GM12801 (cell line): ENCODE results near the gene LIG4.

Experiments
- CTCF ChIP-seq: IDR thresholded peaks from one replicate; pipeline ENCODE4 v1.5.1; 2011; ENCODE audit warnings: control low read depth; ENCODE audit not compliant: insufficient read length; ENCODE audit errors: extremely low read depth

LIG4 gene

GRCh38 chr13:108225440-108225839 lies 10.1 kb upstream of the LIG4 start:
- TF ChIP-seq CTCF: no peak

GRCh38 chr13:108223687-108224503 lies 8.6 kb upstream of the LIG4 start:
- TF ChIP-seq CTCF: no peak

GRCh38 chr13:108220041-108220440 lies 4.7 kb upstream of the LIG4 start:
- TF ChIP-seq CTCF: no peak

GRCh38 chr13:108218044-108218974 lies 3.0 kb upstream of the LIG4 start, which contains the start of gene ABHD13:
TSS of gene ABHD13 (plus strand) at chr13:108218392. CDS start at chr13:108229219, 10,827 bp downstream.
- TF ChIP-seq CTCF: no peak

- TF ChIP-seq CTCF: no peak
These were observed 680 bp downstream of the LIG4 start for GRCh38 chr13:108214441-108215271.

- no peak for TF ChIP-seq CTCF
These were observed 1.4 kb downstream of the LIG4 start for GRCh38 chr13:108213946-108214345.
